Thoracic aorta (tissue), 2 donors: ENCODE results near the gene ATP6V0C. TPM values are rescaled to one million over a fixed set of nuclear protein-coding genes. Genes with fewer than 3 reads are reported as not detected.

Experiments used
- ATAC-seq: fragments of 150-250 bp; one replicate; pipeline ENCODE4 v1.8.0; 2017; ENCODE audit warnings: low read depth; ENCODE audit not compliant: insufficient number of reproducible peaks, low FRiP score
- DNase-seq: peaks from one replicate; pipeline ENCODE4 v3.0.0-alpha.2; 2020; ENCODE audit warnings: low spot score
- H3K27ac ChIP-seq, 2 donors: fragments of 200-600 bp; sonication (generic); 1 replicate in 1 of 2; 2 replicates in 1 of 2; pipeline ENCODE4 v1.5.1; 2016; ENCODE audit warnings: mild to moderate bottlenecking in 2 of 2, moderate library complexity in 2 of 2
- H3K27me3 ChIP-seq: fragments of 200-600 bp; sonication (generic); replicated peaks from 2 replicates; pipeline ENCODE4 v1.6.0; 2016; ENCODE audit warnings: mild to moderate bottlenecking; ENCODE audit not compliant: insufficient read depth
- H3K36me3 ChIP-seq: fragments of 200-600 bp; sonication (generic); one replicate; pipeline ENCODE4 v1.5.1; 2016
- H3K4me1 ChIP-seq, 2 donors: fragments of 200-600 bp; sonication (generic); 1 replicate in 1 of 2; 2 replicates in 1 of 2; pipeline versions ENCODE4 v1.5.1 to v1.6.0; 2016; ENCODE audit warnings: low read depth in 2 of 2, mild to moderate bottlenecking in 1 of 2; ENCODE audit not compliant: control insufficient read depth in 1 of 2
- H3K4me3 ChIP-seq: fragments of 200-600 bp; sonication (generic); 2 replicates; pipeline ENCODE4 v1.5.1; 2016; ENCODE audit warnings: mild to moderate bottlenecking
- H3K9me3 ChIP-seq: fragments of 200-600 bp; sonication (generic); 2 replicates; pipeline ENCODE4 v1.5.1; 2016
- CTCF ChIP-seq: fragments of 200-600 bp; sonication (generic); IDR thresholded peaks from one replicate; pipeline ENCODE4 v1.5.1; 2019; ENCODE audit warnings: antibody characterized with exemption
- total RNA-seq, 2 donors: library from RNA; depleted of rRNA; stranded (reverse); fragments of >200 nt; gene quantifications; one replicate each; pipeline versions ENCODE4 v1.1.0 to v1.2.3, GENCODE V29; 2016

ATP6V0C gene
- total RNA-seq, 2 donors from 2014 or later = 42.5 to 51.3 TPM

- no peaks in the 10 kb centered on the region for H3K9me3 ChIP-seq
- H3K4me1 ChIP-seq = peaks cover 9 to 23% of the 10 kb centered on the region in 2 donors
- H3K36me3 ChIP-seq = no peaks in the 10 kb centered on the region
- H3K27ac ChIP-seq = no peak overlapping the region
- DNase-seq (no peak), ATAC-seq (no peak)
- no peak for TF ChIP-seq CTCF
- H3K4me3 ChIP-seq = no peak overlapping the region
- no peaks in the 10 kb centered on the region for H3K27me3 ChIP-seq
Measured at GRCh38 chr16:2484898-2485508, 28.7 kb upstream of the ATP6V0C start.

- H3K4me1 ChIP-seq = peaks cover 9 to 23% of the 10 kb centered on the region in 2 donors
- ATAC-seq (no peak), DNase-seq (no peak)
- H3K9me3 ChIP-seq = no peaks in the 10 kb centered on the region
- TF ChIP-seq CTCF = no peak
- H3K4me3 ChIP-seq = no peak overlapping the region
- H3K27me3 ChIP-seq = no peaks in the 10 kb centered on the region
- no peak overlapping the region for H3K27ac ChIP-seq
- H3K36me3 ChIP-seq = no peaks in the 10 kb centered on the region
Measured at GRCh38 chr16:2485811-2486507, 27.8 kb upstream of the ATP6V0C start.

GRCh38 chr16:2486645-2487516, 26.9 kb upstream of the ATP6V0C start:
- TF ChIP-seq CTCF = no peak
- Histone ChIP-seq H3K27ac (no peak overlapping the region), H3K27me3 (no peaks in the 10 kb centered on the region), H3K4me1 (peaks cover 9 to 22% of the 10 kb centered on the region in 2 donors), H3K9me3 (no peaks in the 10 kb centered on the region), H3K4me3 (no peak overlapping the region), H3K36me3 (no peaks in the 10 kb centered on the region)
- ATAC-seq (no peak), DNase-seq (no peak)

GRCh38 chr16:2487517-2487842, 26.3 kb upstream of the ATP6V0C start:
- Histone ChIP-seq H3K4me1 (peaks cover 9 to 16% of the 10 kb centered on the region in 2 donors), H3K27ac (no peak overlapping the region), H3K4me3 (no peak overlapping the region), H3K27me3 (no peaks in the 10 kb centered on the region), H3K9me3 (no peaks in the 10 kb centered on the region), H3K36me3 (no peaks in the 10 kb centered on the region)
- ATAC-seq (no peak), DNase-seq (no peak)
- TF ChIP-seq CTCF = no peak

GRCh38 chr16:2487903-2488531, 25.7 kb upstream of the ATP6V0C start:
- Histone ChIP-seq H3K4me3 (no peak overlapping the region), H3K9me3 (no peaks in the 10 kb centered on the region), H3K27me3 (no peaks in the 10 kb centered on the region), H3K27ac (no peak overlapping the region), H3K4me1 (peaks cover 6 to 10% of the 10 kb centered on the region in 2 donors), H3K36me3 (no peaks in the 10 kb centered on the region)
- TF ChIP-seq CTCF = no peak
- DNase-seq (no peak), ATAC-seq (no peak)
